K562 (cell line): ENCODE results near the gene CENPQ. TPM values are rescaled to one million over a fixed set of nuclear protein-coding genes. Genes with fewer than 3 reads are reported as not detected.

Experiments
- GATAD2B ChIP-seq: fragments of 450-650 bp; IDR thresholded peaks from 2 replicates; pipeline ENCODE4 v1.6.1; 2017; ENCODE audit warnings: mild to moderate bottlenecking, borderline replicate concordance
- TCFL5 ChIP-seq: fragments of 250-450 bp; sonication (Bioruptor Pico); conservative IDR thresholded peaks from 2 replicates; pipeline ENCODE4 v1.6.1; 2021; ENCODE audit warnings: mild to moderate bottlenecking, moderate library complexity, matching md5 sums
- ZNF318 ChIP-seq, 2 experiments: fragments of 450-650 bp; IDR thresholded peaks; 2 replicates each; pipeline ENCODE4 v1.6.1; 2016; ENCODE audit warnings: mild to moderate bottlenecking in 2 of 2, borderline replicate concordance in 1 of 2, low read depth in 1 of 2, moderate library complexity in 1 of 2
- polyA plus RNA-seq, 8 experiments: library from polyadenylated mRNA; depleted of rRNA in 4 of 8; stranded (reverse) in 5 of 8; unstranded in 3 of 8; fragments of >200 nt; fragmentation: Nextera tagmentation in 2 of 8; fragmentation: Illumina TruSeq in 1 of 8; extraction: Ambion mirVana in 2 of 8; extraction: Trizol in 1 of 8; gene quantifications; 2 replicates each; pipeline versions ENCODE4 v1.2.1 to v1.2.3, GENCODE V29; 2011 to 2014; ENCODE audit warnings: inconsistent platforms in 1 of 8, missing spikeins in 1 of 8
- total RNA-seq, 7 experiments: library from RNA; depleted of rRNA in 6 of 7; stranded (reverse); fragments of >200 nt in 6 of 7; fragmentation: Illumina TruSeq in 2 of 7; extraction: Trizol in 2 of 7; gene quantifications; 2 replicates each; pipeline versions ENCODE4 v1.2.1 to v1.2.3, GENCODE V29; 2011 to 2021; ENCODE audit warnings: low replicate concordance in 1 of 7

The CENPQ gene
- total and polyA plus RNA-seq, 9 of the 15 experiments (the other 6 are each of a cell fraction or from before 2014, with no cell fraction given) = 12.7 to 48.3 (median 26.4) TPM

GRCh38 chr6:49541210-49541724, 78.1 kb downstream of the CENPQ start (continued):
- TF ChIP-seq ZNF318 (IDR thresholded peaks at IDR 0.05; ENCODE audit: borderline replicate concordance in 1 of 2, low read depth in 1 of 2) (peak in 1 of 2 experiments; percentile 85; a peak in 2 of 4 replicates), GATAD2B (0 out of 2 replicates have a peak, but pooled peaks have one; percentile 32), TCFL5 (CRISPR knock-in tag) (no peak)
